K562 (cell line): ENCODE measurements around the gene OSGIN1. TPM values are rescaled to one million over a fixed set of nuclear protein-coding genes. Genes with fewer than 3 reads are reported as not detected.

Experiments used
- BACH1 ChIP-seq: fragments of 200-800 bp; sonication (Bioruptor generic); IDR thresholded peaks from 2 replicates; pipeline ENCODE4 v1.6.1; 2016; ENCODE audit warnings: missing genetic modification characterization, missing compliant biosample characterization
- CEBPB ChIP-seq: fragments of 450-650 bp; IDR thresholded peaks from 2 replicates; pipeline ENCODE4 v1.6.1; 2016; ENCODE audit warnings: missing genetic modification characterization, missing compliant biosample characterization
- DIDO1 ChIP-seq: fragments of 450-650 bp; IDR thresholded peaks from 2 replicates; pipeline ENCODE4 v1.6.1; 2016; ENCODE audit warnings: low read depth, missing biosample characterization, missing genetic modification characterization
- IRF2 ChIP-seq: sonication (generic); formaldehyde crosslinking; IDR thresholded peaks from 2 replicates; pipeline ENCODE4 v1.8.1; 2022; ENCODE audit warnings: mild to moderate bottlenecking, missing genetic modification reagents
- NELFE ChIP-seq: IDR thresholded peaks from 2 replicates; pipeline ENCODE4 v1.6.1; 2011; ENCODE audit warnings: mild to moderate bottlenecking; ENCODE audit not compliant: insufficient read depth, insufficient read length
- ZNF165 ChIP-seq: fragments of 250-450 bp; sonication (Bioruptor Pico); IDR thresholded peaks from 2 replicates; pipeline ENCODE4 v1.4.0; 2020; ENCODE audit warnings: borderline replicate concordance
- ZNF184 ChIP-seq: sonication (generic); formaldehyde crosslinking; IDR thresholded peaks from 2 replicates; pipeline ENCODE4 v1.5.0; 2020; ENCODE audit warnings: missing genetic modification reagents
- polyA plus RNA-seq, 8 experiments: library from polyadenylated mRNA; depleted of rRNA in 4 of 8; stranded (reverse) in 5 of 8; unstranded in 3 of 8; fragments of >200 nt; fragmentation: Nextera tagmentation in 2 of 8; fragmentation: Illumina TruSeq in 1 of 8; extraction: Ambion mirVana in 2 of 8; extraction: Trizol in 1 of 8; gene quantifications; 2 replicates each; pipeline versions ENCODE4 v1.2.1 to v1.2.3, GENCODE V29; 2011 to 2014; ENCODE audit warnings: inconsistent platforms in 1 of 8, missing spikeins in 1 of 8
- total RNA-seq, 7 experiments: library from RNA; depleted of rRNA in 6 of 7; stranded (reverse); fragments of >200 nt in 6 of 7; fragmentation: Illumina TruSeq in 2 of 7; extraction: Trizol in 2 of 7; gene quantifications; 2 replicates each; pipeline versions ENCODE4 v1.2.1 to v1.2.3, GENCODE V29; 2011 to 2021; ENCODE audit warnings: low replicate concordance in 1 of 7
- TF ChIP-seq, protein P1 (sequence below): sonication (generic); formaldehyde crosslinking; IDR thresholded peaks from 2 replicates; pipeline ENCODE4 v1.8.0; 2023; ENCODE audit warnings: mild to moderate bottlenecking, missing genetic modification reagents
- TF ChIP-seq, protein P2 (sequence below): fragments of 450-650 bp; formaldehyde crosslinking; IDR thresholded peaks from 2 replicates; pipeline ENCODE4 v1.4.0; 2020; ENCODE audit warnings: mild to moderate bottlenecking, moderate library complexity
- TF ChIP-seq, protein P3 (sequence below): sonication (generic); formaldehyde crosslinking; IDR thresholded peaks from 2 replicates; pipeline ENCODE4 v1.8.0; 2022; ENCODE audit warnings: missing genetic modification reagents, mild to moderate bottlenecking, moderate library complexity, borderline replicate concordance
- TF ChIP-seq, protein P4 (sequence below): sonication (generic); formaldehyde crosslinking; IDR thresholded peaks from 2 replicates; pipeline ENCODE4 v1.8.1; 2023; ENCODE audit warnings: missing genetic modification reagents, mild to moderate bottlenecking, borderline replicate concordance

Gene OSGIN1
- total and polyA plus RNA-seq, 9 of the 15 experiments (the other 6 are each of a cell fraction or from before 2014, with no cell fraction given): 0.03 to 3.6 (median 1.6) TPM

DNA sequence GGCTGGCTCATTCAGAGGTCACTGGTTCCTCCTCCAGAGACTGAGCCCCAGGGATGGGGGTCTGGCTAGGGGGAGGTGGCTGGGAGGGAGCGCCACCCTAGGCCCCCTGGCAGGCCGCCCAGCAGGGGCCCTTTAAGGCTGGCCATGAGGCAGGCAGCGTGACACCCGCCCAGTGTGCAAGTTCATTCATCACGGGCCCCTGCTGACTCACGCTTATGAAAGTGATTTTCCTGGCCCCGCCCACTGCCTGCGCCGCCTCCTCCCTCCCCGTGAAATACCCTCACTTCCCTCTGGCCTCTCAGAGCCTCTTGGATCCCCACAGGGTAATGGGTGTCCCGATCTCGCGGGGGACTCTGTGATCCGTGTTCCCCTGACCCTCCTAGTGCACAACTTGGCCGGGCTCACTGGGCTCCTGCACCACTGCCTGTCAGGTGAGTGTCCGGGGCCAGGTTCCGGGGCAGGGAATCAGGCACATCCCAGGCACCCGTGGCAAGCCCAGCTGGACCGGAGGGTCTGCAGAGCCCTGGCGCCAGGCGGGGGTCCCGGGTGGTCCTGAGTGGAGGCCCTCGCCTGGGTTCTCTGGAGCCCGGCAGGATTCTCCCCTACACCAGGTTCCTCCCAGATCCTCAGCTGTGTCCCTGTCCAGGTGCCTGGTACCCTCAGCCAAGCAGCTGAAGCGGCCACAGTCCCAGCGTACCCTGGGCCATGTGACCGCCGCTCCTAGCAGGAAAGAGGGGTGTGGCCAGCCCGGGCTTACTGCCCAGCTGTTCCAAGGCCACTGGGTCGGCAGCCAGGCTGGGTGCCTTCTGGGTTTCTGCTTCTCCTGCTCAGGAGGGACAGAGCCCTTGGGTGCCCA, at the start of gene OSGIN1 (continued):
- TF ChIP-seq, protein P1, sequence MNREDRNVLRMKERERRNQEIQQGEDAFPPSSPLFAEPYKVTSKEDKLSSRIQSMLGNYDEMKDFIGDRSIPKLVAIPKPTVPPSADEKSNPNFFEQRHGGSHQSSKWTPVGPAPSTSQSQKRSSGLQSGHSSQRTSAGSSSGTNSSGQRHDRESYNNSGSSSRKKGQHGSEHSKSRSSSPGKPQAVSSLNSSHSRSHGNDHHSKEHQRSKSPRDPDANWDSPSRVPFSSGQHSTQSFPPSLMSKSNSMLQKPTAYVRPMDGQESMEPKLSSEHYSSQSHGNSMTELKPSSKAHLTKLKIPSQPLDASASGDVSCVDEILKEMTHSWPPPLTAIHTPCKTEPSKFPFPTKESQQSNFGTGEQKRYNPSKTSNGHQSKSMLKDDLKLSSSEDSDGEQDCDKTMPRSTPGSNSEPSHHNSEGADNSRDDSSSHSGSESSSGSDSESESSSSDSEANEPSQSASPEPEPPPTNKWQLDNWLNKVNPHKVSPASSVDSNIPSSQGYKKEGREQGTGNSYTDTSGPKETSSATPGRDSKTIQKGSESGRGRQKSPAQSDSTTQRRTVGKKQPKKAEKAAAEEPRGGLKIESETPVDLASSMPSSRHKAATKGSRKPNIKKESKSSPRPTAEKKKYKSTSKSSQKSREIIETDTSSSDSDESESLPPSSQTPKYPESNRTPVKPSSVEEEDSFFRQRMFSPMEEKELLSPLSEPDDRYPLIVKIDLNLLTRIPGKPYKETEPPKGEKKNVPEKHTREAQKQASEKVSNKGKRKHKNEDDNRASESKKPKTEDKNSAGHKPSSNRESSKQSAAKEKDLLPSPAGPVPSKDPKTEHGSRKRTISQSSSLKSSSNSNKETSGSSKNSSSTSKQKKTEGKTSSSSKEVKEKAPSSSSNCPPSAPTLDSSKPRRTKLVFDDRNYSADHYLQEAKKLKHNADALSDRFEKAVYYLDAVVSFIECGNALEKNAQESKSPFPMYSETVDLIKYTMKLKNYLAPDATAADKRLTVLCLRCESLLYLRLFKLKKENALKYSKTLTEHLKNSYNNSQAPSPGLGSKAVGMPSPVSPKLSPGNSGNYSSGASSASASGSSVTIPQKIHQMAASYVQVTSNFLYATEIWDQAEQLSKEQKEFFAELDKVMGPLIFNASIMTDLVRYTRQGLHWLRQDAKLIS (CRISPR knock-in tag): peak; percentile 63; the same call in 1 of the 2 replicates
- no peak for TF ChIP-seq IRF2 (CRISPR knock-in tag)
- peak; percentile 58; the same call in 1 of the 2 replicates for TF ChIP-seq CEBPB (tag)
- no peak for TF ChIP-seq NELFE
- TF ChIP-seq, protein P2, sequence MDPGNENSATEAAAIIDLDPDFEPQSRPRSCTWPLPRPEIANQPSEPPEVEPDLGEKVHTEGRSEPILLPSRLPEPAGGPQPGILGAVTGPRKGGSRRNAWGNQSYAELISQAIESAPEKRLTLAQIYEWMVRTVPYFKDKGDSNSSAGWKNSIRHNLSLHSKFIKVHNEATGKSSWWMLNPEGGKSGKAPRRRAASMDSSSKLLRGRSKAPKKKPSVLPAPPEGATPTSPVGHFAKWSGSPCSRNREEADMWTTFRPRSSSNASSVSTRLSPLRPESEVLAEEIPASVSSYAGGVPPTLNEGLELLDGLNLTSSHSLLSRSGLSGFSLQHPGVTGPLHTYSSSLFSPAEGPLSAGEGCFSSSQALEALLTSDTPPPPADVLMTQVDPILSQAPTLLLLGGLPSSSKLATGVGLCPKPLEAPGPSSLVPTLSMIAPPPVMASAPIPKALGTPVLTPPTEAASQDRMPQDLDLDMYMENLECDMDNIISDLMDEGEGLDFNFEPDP (CRISPR knock-in tag): no peak
- no peak for TF ChIP-seq ZNF184
- TF ChIP-seq, protein P3, sequence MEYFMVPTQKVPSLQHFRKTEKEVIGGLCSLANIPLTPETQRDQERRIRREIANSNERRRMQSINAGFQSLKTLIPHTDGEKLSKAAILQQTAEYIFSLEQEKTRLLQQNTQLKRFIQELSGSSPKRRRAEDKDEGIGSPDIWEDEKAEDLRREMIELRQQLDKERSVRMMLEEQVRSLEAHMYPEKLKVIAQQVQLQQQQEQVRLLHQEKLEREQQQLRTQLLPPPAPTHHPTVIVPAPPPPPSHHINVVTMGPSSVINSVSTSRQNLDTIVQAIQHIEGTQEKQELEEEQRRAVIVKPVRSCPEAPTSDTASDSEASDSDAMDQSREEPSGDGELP (CRISPR knock-in tag): peak; percentile 98
- TF ChIP-seq DIDO1 (tag): no peak
- TF ChIP-seq, protein P4, sequence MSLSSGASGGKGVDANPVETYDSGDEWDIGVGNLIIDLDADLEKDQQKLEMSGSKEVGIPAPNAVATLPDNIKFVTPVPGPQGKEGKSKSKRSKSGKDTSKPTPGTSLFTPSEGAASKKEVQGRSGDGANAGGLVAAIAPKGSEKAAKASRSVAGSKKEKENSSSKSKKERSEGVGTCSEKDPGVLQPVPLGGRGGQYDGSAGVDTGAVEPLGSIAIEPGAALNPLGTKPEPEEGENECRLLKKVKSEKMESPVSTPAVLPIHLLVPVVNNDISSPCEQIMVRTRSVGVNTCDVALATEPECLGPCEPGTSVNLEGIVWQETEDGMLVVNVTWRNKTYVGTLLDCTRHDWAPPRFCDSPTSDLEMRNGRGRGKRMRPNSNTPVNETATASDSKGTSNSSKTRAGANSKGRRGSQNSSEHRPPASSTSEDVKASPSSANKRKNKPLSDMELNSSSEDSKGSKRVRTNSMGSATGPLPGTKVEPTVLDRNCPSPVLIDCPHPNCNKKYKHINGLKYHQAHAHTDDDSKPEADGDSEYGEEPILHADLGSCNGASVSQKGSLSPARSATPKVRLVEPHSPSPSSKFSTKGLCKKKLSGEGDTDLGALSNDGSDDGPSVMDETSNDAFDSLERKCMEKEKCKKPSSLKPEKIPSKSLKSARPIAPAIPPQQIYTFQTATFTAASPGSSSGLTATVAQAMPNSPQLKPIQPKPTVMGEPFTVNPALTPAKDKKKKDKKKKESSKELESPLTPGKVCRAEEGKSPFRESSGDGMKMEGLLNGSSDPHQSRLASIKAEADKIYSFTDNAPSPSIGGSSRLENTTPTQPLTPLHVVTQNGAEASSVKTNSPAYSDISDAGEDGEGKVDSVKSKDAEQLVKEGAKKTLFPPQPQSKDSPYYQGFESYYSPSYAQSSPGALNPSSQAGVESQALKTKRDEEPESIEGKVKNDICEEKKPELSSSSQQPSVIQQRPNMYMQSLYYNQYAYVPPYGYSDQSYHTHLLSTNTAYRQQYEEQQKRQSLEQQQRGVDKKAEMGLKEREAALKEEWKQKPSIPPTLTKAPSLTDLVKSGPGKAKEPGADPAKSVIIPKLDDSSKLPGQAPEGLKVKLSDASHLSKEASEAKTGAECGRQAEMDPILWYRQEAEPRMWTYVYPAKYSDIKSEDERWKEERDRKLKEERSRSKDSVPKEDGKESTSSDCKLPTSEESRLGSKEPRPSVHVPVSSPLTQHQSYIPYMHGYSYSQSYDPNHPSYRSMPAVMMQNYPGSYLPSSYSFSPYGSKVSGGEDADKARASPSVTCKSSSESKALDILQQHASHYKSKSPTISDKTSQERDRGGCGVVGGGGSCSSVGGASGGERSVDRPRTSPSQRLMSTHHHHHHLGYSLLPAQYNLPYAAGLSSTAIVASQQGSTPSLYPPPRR (CRISPR knock-in tag): no peak
- TF ChIP-seq BACH1 (tag): peak; percentile 94
- TF ChIP-seq ZNF165: 0 out of 2 replicates have a peak, but pooled peaks have one; percentile 82
